GM23338 (cell line): Measurements from ENCODE around the gene ZFC3H1. TPM values are rescaled to one million over a fixed set of nuclear protein-coding genes. Genes with fewer than 3 reads are reported as not detected.
A peak's percentile ranks its signal among the peaks of the same experiment; 100 is the strongest.

ENCODE experiments used
- ATAC-seq: fragments of 200-7000 bp; cut with Tn5 transposase; 3 replicates; pipeline ENCODE4 v1.9.1; 2020
- DNase-seq: peaks from one replicate; pipeline ENCODE4 v3.0.0-alpha.2; 2015; ENCODE audit warnings: low spot score
- H2AFZ ChIP-seq: fragments of 200-600 bp; sonication (generic); 2 replicates; pipeline ENCODE4 v1.8.0; 2016; ENCODE audit warnings: antibody characterized with exemption, mild to moderate bottlenecking, moderate library complexity
- H3F3A ChIP-seq: fragments of 200-600 bp; sonication (generic); replicated peaks from 2 replicates; pipeline ENCODE4 v1.8.0; 2017; ENCODE audit warnings: antibody characterized with exemption, mixed run types, low read depth
- H3K27ac ChIP-seq: fragments of 200-600 bp; sonication (generic); 2 replicates; pipeline ENCODE4 v1.6.1; 2016; ENCODE audit warnings: low read depth
- H3K27me3 ChIP-seq: fragments of 200-600 bp; sonication (generic); 2 replicates; pipeline ENCODE4 v1.8.0; 2016; ENCODE audit warnings: mild to moderate bottlenecking, mixed run types, moderate library complexity; ENCODE audit not compliant: insufficient read depth
- H3K36me3 ChIP-seq: fragments of 200-600 bp; sonication (generic); 2 replicates; pipeline ENCODE4 v1.8.0; 2016; ENCODE audit warnings: mild to moderate bottlenecking; ENCODE audit not compliant: insufficient read depth
- H3K4me1 ChIP-seq: fragments of 200-600 bp; sonication (generic); 2 replicates; pipeline ENCODE4 v1.8.0; 2016; ENCODE audit warnings: mild to moderate bottlenecking, moderate library complexity; ENCODE audit not compliant: insufficient read depth
- H3K4me2 ChIP-seq: fragments of 200-600 bp; sonication (generic); 2 replicates; pipeline ENCODE4 v1.7.1; 2017; ENCODE audit warnings: mixed run types
- H3K4me3 ChIP-seq: fragments of 200-600 bp; sonication (generic); 2 replicates; pipeline ENCODE4 v1.6.1; 2016; ENCODE audit warnings: mixed run types
- H3K79me2 ChIP-seq: fragments of 200-600 bp; sonication (generic); replicated peaks from 2 replicates; pipeline ENCODE4 v1.8.0; 2017; ENCODE audit warnings: mild to moderate bottlenecking; ENCODE audit not compliant: insufficient read depth
- H3K9me2 ChIP-seq: fragments of 200-600 bp; sonication (generic); 2 replicates; pipeline ENCODE4 v1.8.0; 2017; ENCODE audit not compliant: insufficient read depth
- H4K20me1 ChIP-seq: fragments of 200-600 bp; sonication (generic); replicated peaks from 2 replicates; pipeline ENCODE4 v1.8.0; 2017; ENCODE audit warnings: mild to moderate bottlenecking; ENCODE audit not compliant: insufficient read depth
- H3K27ac Mint-ChIP-seq: 2 replicates; pipeline ENCODE4 v1.8.0; 2020; ENCODE audit warnings: inconsistent platforms, mild to moderate bottlenecking, moderate library complexity, mixed read lengths
- H3K27me3 Mint-ChIP-seq: 3 replicates; pipeline ENCODE4 v1.8.0; 2022; ENCODE audit warnings: low read depth, mild to moderate bottlenecking, moderate library complexity, mixed read lengths, inconsistent platforms; ENCODE audit not compliant: insufficient read depth, poor library complexity
- H3K36me3 Mint-ChIP-seq: 3 replicates; pipeline ENCODE4 v1.8.0; 2021; ENCODE audit warnings: low read depth, mild to moderate bottlenecking, inconsistent platforms, moderate library complexity, mixed read lengths
- H3K4me1 Mint-ChIP-seq: 3 replicates; pipeline ENCODE4 v1.8.0; 2020; ENCODE audit warnings: mild to moderate bottlenecking, inconsistent platforms, mixed read lengths
- H3K4me3 Mint-ChIP-seq: 3 replicates; pipeline ENCODE4 v1.8.0; 2021; ENCODE audit warnings: moderate library complexity, mild to moderate bottlenecking, inconsistent platforms, mixed read lengths
- H3K9me3 Mint-ChIP-seq: 3 replicates; pipeline ENCODE4 v1.8.0; 2020; ENCODE audit warnings: moderate library complexity, mild to moderate bottlenecking, inconsistent platforms, mixed read lengths
- CREB1 ChIP-seq: fragments of 250-450 bp; sonication (Bioruptor Pico); IDR thresholded peaks from 2 replicates; pipeline ENCODE4 v1.5.0; 2020; ENCODE audit warnings: low read depth, mild to moderate bottlenecking, moderate library complexity
- EZH2 ChIP-seq: fragments of 200-600 bp; sonication (generic); IDR thresholded peaks from one replicate; pipeline ENCODE4 v1.8.0; 2017; ENCODE audit warnings: antibody characterized with exemption, mild to moderate bottlenecking, low read depth; ENCODE audit not compliant: unreplicated experiment
- EZH2phosphoT487 ChIP-seq: fragments of 200-600 bp; sonication (generic); IDR thresholded peaks from one replicate; pipeline ENCODE4 v1.8.1; 2018; ENCODE audit warnings: antibody characterized with exemption; ENCODE audit not compliant: unreplicated experiment
- JUNB ChIP-seq: IDR thresholded peaks from one replicate; pipeline ENCODE4 v1.6.1; 2016; ENCODE audit warnings: antibody characterized with exemption; ENCODE audit not compliant: unreplicated experiment
- STAT1 ChIP-seq: IDR thresholded peaks from one replicate; pipeline ENCODE4 v1.6.1; 2016; ENCODE audit warnings: antibody characterized with exemption; ENCODE audit not compliant: unreplicated experiment
- ZNF114 ChIP-seq: fragments of 250-450 bp; sonication (Bioruptor Pico); IDR thresholded peaks from 2 replicates; pipeline ENCODE4 v1.5.0; 2020; ENCODE audit warnings: mild to moderate bottlenecking, moderate library complexity
- ZNF331 ChIP-seq: fragments of 250-450 bp; sonication (Bioruptor Pico); IDR thresholded peaks from 2 replicates; pipeline ENCODE4 v1.5.0; 2020; ENCODE audit warnings: low read depth, mild to moderate bottlenecking, moderate library complexity
- polyA plus RNA-seq: library from polyadenylated mRNA; unstranded; fragments of >200 nt; fragmentation: Nextera tagmentation; extraction: Ambion mirVana; gene quantifications from 2 replicates; pipeline ENCODE4 v1.2.1, GENCODE V29; 2016
- total RNA-seq: library from RNA; depleted of rRNA; stranded (reverse); fragments of >200 nt; shearing (Covaris generic); gene quantifications from 2 replicates; pipeline ENCODE4 v1.2.3, GENCODE V29; 2014
- TF ChIP-seq, protein P1 (sequence below): IDR thresholded peaks from one replicate; pipeline ENCODE4 v1.6.1; 2018; ENCODE audit warnings: antibody characterized with exemption; ENCODE audit not compliant: unreplicated experiment
- TF ChIP-seq, protein P2 (sequence below), 2 experiments: fragments of 200-600 bp in 1 of 2; sonication (generic) in 1 of 2; conservative IDR thresholded peaks; 2 replicates each; pipeline versions ENCODE4 v1.5.1 to v1.6.1; 2016 to 2017; ENCODE audit warnings: antibody characterized with exemption in 2 of 2, low read depth in 2 of 2, mild to moderate bottlenecking in 2 of 2, moderate library complexity in 1 of 2
- TF ChIP-seq, protein P3 (sequence below): IDR thresholded peaks from 2 replicates; pipeline ENCODE4 v1.6.1; 2016; ENCODE audit warnings: antibody characterized with exemption
- TF ChIP-seq, protein P4 (sequence below): fragments of 250-450 bp; sonication (Bioruptor Pico); IDR thresholded peaks from 2 replicates; pipeline ENCODE4 v1.5.0; 2020; ENCODE audit warnings: mild to moderate bottlenecking, moderate library complexity

Gene ZFC3H1
- total and polyA plus RNA-seq, 2 experiments from 2014 or later: 30.3 to 46.2 TPM

DNA sequence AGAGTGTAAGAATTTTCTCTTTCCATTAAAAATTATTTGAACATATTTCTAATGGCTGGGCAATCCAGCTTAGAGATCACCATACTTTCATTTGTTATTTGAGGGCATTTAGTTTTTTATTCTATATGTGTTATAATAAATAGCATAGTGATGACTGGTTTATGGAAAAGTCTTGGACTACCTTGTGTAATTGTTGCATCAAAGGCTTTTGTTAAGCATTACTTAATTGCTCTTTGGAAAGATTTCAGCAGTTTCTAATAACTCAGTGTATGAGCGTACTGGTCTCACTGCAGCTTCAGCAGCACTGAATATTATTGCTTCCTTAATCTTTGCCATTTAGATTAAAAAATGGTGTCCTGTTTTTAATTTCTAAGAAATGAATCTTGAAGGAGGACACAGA is 45.0 kb upstream of the ZFC3H1 start:
- no peaks in the 10 kb centered on the region for H3K27me3 ChIP-seq
- TF ChIP-seq, protein P1, sequence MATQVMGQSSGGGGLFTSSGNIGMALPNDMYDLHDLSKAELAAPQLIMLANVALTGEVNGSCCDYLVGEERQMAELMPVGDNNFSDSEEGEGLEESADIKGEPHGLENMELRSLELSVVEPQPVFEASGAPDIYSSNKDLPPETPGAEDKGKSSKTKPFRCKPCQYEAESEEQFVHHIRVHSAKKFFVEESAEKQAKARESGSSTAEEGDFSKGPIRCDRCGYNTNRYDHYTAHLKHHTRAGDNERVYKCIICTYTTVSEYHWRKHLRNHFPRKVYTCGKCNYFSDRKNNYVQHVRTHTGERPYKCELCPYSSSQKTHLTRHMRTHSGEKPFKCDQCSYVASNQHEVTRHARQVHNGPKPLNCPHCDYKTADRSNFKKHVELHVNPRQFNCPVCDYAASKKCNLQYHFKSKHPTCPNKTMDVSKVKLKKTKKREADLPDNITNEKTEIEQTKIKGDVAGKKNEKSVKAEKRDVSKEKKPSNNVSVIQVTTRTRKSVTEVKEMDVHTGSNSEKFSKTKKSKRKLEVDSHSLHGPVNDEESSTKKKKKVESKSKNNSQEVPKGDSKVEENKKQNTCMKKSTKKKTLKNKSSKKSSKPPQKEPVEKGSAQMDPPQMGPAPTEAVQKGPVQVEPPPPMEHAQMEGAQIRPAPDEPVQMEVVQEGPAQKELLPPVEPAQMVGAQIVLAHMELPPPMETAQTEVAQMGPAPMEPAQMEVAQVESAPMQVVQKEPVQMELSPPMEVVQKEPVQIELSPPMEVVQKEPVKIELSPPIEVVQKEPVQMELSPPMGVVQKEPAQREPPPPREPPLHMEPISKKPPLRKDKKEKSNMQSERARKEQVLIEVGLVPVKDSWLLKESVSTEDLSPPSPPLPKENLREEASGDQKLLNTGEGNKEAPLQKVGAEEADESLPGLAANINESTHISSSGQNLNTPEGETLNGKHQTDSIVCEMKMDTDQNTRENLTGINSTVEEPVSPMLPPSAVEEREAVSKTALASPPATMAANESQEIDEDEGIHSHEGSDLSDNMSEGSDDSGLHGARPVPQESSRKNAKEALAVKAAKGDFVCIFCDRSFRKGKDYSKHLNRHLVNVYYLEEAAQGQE: no peak
- TF ChIP-seq EZH2phosphoT487: no peak
- TF ChIP-seq JUNB: no peak
- TF ChIP-seq, protein P2, sequence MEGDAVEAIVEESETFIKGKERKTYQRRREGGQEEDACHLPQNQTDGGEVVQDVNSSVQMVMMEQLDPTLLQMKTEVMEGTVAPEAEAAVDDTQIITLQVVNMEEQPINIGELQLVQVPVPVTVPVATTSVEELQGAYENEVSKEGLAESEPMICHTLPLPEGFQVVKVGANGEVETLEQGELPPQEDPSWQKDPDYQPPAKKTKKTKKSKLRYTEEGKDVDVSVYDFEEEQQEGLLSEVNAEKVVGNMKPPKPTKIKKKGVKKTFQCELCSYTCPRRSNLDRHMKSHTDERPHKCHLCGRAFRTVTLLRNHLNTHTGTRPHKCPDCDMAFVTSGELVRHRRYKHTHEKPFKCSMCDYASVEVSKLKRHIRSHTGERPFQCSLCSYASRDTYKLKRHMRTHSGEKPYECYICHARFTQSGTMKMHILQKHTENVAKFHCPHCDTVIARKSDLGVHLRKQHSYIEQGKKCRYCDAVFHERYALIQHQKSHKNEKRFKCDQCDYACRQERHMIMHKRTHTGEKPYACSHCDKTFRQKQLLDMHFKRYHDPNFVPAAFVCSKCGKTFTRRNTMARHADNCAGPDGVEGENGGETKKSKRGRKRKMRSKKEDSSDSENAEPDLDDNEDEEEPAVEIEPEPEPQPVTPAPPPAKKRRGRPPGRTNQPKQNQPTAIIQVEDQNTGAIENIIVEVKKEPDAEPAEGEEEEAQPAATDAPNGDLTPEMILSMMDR (conservative IDR thresholded peaks at IDR 0.05; ENCODE audit: low read depth in 2 of 2): no peak
- no peak for TF ChIP-seq STAT1
- no peak for TF ChIP-seq ZNF331 (CRISPR knock-in tag)
- TF ChIP-seq, protein P3, sequence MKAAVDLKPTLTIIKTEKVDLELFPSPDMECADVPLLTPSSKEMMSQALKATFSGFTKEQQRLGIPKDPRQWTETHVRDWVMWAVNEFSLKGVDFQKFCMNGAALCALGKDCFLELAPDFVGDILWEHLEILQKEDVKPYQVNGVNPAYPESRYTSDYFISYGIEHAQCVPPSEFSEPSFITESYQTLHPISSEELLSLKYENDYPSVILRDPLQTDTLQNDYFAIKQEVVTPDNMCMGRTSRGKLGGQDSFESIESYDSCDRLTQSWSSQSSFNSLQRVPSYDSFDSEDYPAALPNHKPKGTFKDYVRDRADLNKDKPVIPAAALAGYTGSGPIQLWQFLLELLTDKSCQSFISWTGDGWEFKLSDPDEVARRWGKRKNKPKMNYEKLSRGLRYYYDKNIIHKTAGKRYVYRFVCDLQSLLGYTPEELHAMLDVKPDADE: no peak
- no peak for TF ChIP-seq EZH2
- TF ChIP-seq CREB1 (CRISPR knock-in tag): no peak
- TF ChIP-seq ZNF114 (CRISPR knock-in tag): no peak
- TF ChIP-seq, protein P4, sequence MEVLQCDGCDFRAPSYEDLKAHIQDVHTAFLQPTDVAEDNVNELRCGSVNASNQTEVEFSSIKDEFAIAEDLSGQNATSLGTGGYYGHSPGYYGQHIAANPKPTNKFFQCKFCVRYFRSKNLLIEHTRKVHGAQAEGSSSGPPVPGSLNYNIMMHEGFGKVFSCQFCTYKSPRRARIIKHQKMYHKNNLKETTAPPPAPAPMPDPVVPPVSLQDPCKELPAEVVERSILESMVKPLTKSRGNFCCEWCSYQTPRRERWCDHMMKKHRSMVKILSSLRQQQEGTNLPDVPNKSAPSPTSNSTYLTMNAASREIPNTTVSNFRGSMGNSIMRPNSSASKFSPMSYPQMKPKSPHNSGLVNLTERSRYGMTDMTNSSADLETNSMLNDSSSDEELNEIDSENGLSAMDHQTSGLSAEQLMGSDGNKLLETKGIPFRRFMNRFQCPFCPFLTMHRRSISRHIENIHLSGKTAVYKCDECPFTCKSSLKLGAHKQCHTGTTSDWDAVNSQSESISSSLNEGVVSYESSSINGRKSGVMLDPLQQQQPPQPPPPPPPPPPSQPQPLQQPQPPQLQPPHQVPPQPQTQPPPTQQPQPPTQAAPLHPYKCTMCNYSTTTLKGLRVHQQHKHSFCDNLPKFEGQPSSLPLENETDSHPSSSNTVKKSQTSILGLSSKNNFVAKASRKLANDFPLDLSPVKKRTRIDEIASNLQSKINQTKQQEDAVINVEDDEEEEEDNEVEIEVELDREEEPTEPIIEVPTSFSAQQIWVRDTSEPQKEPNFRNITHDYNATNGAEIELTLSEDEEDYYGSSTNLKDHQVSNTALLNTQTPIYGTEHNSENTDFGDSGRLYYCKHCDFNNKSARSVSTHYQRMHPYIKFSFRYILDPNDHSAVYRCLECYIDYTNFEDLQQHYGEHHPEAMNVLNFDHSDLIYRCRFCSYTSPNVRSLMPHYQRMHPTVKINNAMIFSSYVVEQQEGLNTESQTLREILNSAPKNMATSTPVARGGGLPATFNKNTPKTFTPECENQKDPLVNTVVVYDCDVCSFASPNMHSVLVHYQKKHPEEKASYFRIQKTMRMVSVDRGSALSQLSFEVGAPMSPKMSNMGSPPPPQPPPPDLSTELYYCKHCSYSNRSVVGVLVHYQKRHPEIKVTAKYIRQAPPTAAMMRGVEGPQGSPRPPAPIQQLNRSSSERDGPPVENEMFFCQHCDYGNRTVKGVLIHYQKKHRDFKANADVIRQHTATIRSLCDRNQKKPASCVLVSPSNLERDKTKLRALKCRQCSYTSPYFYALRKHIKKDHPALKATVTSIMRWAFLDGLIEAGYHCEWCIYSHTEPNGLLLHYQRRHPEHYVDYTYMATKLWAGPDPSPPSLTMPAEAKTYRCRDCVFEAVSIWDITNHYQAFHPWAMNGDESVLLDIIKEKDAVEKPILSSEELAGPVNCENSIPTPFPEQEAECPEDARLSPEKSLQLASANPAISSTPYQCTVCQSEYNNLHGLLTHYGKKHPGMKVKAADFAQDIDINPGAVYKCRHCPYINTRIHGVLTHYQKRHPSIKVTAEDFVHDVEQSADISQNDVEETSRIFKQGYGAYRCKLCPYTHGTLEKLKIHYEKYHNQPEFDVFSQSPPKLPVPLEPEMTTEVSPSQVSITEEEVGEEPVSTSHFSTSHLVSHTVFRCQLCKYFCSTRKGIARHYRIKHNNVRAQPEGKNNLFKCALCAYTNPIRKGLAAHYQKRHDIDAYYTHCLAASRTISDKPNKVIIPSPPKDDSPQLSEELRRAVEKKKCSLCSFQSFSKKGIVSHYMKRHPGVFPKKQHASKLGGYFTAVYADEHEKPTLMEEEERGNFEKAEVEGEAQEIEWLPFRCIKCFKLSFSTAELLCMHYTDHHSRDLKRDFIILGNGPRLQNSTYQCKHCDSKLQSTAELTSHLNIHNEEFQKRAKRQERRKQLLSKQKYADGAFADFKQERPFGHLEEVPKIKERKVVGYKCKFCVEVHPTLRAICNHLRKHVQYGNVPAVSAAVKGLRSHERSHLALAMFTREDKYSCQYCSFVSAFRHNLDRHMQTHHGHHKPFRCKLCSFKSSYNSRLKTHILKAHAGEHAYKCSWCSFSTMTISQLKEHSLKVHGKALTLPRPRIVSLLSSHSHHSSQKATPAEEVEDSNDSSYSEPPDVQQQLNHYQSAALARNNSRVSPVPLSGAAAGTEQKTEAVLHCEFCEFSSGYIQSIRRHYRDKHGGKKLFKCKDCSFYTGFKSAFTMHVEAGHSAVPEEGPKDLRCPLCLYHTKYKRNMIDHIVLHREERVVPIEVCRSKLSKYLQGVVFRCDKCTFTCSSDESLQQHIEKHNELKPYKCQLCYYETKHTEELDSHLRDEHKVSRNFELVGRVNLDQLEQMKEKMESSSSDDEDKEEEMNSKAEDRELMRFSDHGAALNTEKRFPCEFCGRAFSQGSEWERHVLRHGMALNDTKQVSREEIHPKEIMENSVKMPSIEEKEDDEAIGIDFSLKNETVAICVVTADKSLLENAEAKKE: no peak
- no peaks in the 10 kb centered on the region for H3K27me3 Mint-ChIP-seq
- peak overlapping the region; percentile 62; the same call in 1 of the 2 replicates for H3K4me2 ChIP-seq
- H3K27ac Mint-ChIP-seq: no peak overlapping the region
- no peak overlapping the region for H3K4me3 Mint-ChIP-seq
- H3K36me3 ChIP-seq: no peaks in the 10 kb centered on the region; the same call in 1 of the 2 replicates
- H3F3A ChIP-seq: no peaks in the 10 kb centered on the region
- peaks cover 23% of the 10 kb centered on the region for H3K4me1 ChIP-seq
- ATAC-seq (no peak), DNase-seq (no peak)
- H3K4me1 Mint-ChIP-seq: peaks cover 13% of the 10 kb centered on the region
- no peak overlapping the region for H2AFZ ChIP-seq
- H3K36me3 Mint-ChIP-seq: peaks cover 4% of the 10 kb centered on the region; the same call in 1 of the 3 replicates
- H3K9me3 Mint-ChIP-seq: peaks cover 5% of the 10 kb centered on the region
- no peak overlapping the region for H3K4me3 ChIP-seq
- H3K27ac ChIP-seq: no peak overlapping the region
- no peaks in the 10 kb centered on the region for H3K79me2 ChIP-seq
- H4K20me1 ChIP-seq: no peaks in the 10 kb centered on the region
- H3K9me2 ChIP-seq: no peaks in the 10 kb centered on the region
